GM12875 (cell line): Measurements from ENCODE around the gene APP.

ENCODE experiments used
- H3K4me3 ChIP-seq: one replicate; pipeline ENCODE4 v1.5.1; 2011; ENCODE audit warnings: low read depth, low read length, control low read depth
- TF ChIP-seq, protein P1 (sequence below): IDR thresholded peaks from 2 replicates; pipeline ENCODE4 v1.5.1; 2011; ENCODE audit warnings: low read depth, mild to moderate bottlenecking, control low read depth, inconsistent platforms, low read length, moderate library complexity, borderline replicate concordance; ENCODE audit not compliant: insufficient read depth

The APP gene

DNA sequence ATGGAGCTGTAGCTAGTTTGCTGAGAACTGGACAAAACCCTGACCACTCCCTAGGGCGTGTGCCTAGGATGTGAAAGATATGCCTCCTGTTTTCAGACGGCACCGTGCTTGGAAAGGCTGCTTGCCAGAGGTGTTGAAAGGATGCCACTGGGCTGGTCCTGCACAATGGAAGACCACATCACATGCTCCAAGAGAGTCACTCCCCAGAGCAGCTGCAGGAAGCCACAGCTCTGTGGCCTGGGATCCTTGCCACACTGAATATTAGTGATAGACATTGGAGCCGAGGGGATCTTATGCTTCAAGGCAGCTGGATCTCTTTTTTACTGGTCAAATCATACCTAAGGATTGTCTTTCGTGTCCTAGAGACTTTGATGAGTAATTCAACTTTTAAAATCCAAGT is 6.6 kb upstream of the APP start:
- TF ChIP-seq, protein P1, sequence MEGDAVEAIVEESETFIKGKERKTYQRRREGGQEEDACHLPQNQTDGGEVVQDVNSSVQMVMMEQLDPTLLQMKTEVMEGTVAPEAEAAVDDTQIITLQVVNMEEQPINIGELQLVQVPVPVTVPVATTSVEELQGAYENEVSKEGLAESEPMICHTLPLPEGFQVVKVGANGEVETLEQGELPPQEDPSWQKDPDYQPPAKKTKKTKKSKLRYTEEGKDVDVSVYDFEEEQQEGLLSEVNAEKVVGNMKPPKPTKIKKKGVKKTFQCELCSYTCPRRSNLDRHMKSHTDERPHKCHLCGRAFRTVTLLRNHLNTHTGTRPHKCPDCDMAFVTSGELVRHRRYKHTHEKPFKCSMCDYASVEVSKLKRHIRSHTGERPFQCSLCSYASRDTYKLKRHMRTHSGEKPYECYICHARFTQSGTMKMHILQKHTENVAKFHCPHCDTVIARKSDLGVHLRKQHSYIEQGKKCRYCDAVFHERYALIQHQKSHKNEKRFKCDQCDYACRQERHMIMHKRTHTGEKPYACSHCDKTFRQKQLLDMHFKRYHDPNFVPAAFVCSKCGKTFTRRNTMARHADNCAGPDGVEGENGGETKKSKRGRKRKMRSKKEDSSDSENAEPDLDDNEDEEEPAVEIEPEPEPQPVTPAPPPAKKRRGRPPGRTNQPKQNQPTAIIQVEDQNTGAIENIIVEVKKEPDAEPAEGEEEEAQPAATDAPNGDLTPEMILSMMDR: no peak
- no peak overlapping the region for H3K4me3 ChIP-seq

DNA sequence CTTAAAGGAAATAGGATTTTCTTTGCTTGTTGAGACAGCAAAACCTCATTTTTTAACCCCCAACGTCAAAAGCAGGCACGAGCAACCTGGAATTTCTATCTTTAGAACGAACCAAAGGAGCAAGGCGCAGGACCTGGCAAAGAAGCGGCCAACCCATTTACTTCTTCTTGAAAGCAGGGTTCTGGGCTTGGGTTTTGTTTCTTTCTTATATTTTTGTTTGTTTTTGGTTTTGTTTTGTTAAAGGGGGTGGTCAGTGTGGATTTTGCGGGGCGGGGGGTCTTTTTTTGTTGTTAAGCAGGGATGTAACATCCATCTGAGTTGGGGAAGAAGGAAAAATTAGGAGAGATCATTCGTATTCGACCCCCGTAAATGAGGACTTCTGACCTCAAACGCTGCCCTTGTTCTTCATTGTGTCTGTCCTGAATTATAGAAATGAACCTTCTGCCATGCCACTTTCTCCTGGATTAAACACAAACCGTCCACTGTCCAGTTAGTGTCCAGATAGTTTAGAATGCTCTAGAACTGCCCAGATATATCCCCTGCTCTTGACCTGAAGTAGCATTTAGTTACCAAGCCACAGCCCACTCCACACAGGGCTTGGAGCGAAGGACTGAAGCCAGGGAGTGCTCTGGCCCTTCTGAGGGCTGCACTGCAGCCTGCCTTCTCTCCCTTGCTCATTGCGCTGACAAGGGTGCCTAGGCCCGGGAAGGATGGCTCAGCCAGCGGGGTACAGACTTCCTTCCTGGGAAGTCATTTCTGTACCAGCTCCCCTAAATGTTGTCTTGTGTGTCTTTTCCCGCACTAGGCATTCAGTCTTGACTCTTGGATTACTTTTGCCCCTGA is 909 bp upstream of the APP start:
- H3K4me3 ChIP-seq: peak overlapping the region; percentile 66
- TF ChIP-seq, protein P1: no peak

DNA sequence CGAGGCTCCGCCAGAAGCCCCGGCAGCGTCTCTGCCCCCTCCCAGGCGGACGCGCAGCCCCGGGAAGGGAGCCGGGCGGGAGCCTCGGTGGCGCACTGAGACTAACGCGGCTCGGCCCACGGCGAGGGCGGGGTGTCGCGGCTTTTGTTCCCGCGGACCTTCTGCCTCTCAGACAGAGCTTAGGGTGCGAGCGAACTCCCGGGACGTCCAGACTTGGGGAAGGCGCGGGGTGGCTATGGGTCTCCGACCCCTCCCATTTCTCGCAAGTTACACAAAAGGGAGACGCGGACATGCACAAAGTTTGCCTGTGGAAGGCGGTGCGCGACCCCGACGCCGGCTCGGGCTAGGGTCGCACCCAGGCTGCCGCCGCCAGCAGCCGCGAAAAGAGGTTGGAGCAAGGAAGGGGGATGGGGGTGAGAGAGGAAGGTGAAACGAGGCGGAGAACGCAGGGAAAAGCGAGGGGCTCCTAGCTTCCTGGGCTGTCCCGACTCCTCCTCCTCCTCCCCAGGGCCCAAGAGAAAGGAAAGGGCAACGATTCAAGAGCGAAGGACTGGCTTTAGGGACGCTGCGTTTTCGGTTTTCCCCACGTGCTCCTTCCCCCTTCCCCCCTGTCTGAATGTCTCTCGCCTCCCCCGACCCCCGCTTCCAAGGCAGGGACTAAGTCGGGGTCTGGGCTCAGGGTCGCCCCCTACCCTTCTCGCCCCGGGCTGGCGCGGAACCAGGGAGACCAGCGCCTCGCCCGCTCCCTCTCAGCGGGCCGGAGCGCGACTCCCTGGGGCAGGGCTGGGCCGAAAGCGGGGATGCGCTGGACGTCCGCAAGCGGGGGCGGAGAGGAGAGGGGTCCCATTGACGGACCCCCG is 729 bp downstream of the APP start:
- H3K4me3 ChIP-seq: peak overlapping the region; percentile 66
- TF ChIP-seq, protein P1: no peak

DNA sequence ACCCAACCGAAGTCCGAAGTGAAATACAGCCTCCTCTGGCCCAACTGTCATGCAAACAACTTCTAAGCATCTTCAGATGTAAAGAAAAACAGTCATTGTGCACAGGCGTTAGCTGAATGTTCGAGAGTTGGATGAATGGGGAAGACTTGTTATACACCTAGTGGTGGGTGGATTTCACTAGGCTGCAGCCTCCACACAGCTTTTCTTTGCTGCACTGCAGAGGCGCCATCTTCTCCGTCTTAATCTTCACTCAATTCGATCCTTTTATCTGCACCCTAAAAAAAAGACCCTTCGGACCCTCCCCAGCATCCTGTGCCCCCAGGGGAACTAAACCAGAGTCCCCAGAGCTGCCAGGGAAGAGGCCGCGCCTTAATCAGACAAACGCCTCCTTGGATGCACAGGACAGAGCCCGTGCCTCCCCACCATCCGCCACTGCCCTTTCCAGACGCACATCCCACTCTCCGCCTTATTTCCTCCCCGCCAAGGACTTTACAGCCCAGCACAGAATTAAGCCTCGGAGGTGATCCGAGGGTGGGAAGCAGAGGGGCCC is 1.4 kb downstream of the APP start:
- H3K4me3 ChIP-seq: peak overlapping the region; percentile 66
- TF ChIP-seq, protein P1: peak; percentile 17; the same call in 1 of the 2 replicates

DNA sequence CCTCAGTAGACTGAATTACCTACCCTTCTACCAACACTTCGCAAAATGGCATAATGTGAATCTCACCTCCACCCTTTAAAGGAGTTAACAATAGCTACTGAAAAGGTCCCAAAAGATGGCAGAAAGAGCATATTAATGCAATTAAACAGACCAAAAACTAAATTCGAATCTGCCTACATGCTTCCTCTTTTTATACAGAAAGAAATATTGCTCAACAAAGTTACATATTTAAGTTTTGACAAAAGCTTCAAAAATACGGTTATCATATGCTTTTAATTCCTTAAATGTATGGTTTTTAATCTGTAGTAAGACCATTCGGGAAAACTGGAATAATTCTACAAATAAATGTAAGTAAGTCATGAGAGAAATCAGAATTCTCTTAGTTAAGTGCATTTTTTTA is 2.2 kb downstream of the APP start:
- TF ChIP-seq, protein P1: no peak
- H3K4me3 ChIP-seq: no peak overlapping the region

DNA sequence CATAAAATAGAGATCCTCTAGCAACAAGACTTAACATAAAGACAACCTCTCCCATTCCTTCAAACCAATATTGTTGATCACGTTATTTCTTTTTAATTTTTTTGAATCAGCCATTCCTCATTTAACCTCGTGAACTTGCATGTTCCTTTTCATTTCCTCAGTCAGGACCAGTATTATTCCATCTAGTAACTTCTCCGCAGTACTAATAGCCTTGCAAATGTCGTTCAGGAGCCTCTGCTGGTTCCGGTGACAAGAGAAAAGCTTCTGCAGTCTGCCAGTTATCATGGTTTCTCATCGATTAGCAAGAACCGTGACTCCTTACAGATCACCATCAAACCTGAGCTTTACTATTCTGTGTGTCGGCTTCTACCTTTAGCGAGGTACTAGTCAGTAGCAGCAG is 3.0 kb downstream of the APP start:
- TF ChIP-seq, protein P1: no peak
- H3K4me3 ChIP-seq: no peak overlapping the region
